Measurements from ENCODE around the gene PKD2. TPM values are rescaled to one million over a fixed set of nuclear protein-coding genes. Genes with fewer than 3 reads are reported as not detected.
"Not testable (repeated sequence)": the region's sequence is repeated elsewhere in the genome, so short reads cannot be mapped to it uniquely, and the experiment has no call there.

The PKD2 gene
- total and polyA plus RNA-seq, 2 experiments from 2014 or later: 16.3 to 27.1 TPM

- no peak for DNase-seq (ENCODE audit: low read depth in 1 of 2, low spot score in 1 of 2)
- no peak overlapping the region for H3K4me3 ChIP-seq
- H3K27ac ChIP-seq: no peak overlapping the region
- no peaks in the 10 kb centered on the region for H3K9me3 ChIP-seq (ENCODE audit: low read depth)
- H3K4me1 ChIP-seq (ENCODE audit: low read depth): no peaks in the 10 kb centered on the region
- no peaks in the 10 kb centered on the region for H3K27me3 ChIP-seq
- H3K36me3 ChIP-seq: no peaks in the 10 kb centered on the region
- no peak for TF ChIP-seq CTCF (IDR thresholded peaks at IDR 0.05; ENCODE audit: low read depth, low read length)
These were observed 105.4 kb downstream of the PKD2 start for GRCh38 chr4:88112856-88113255.

- Histone ChIP-seq H3K4me3 (no peak overlapping the region), H3K27me3 (no peaks in the 10 kb centered on the region), H3K36me3 (no peaks in the 10 kb centered on the region), H3K9me3 (ENCODE audit: low read depth) (no peaks in the 10 kb centered on the region), H3K27ac (no peak overlapping the region), H3K4me1 (ENCODE audit: low read depth) (no peaks in the 10 kb centered on the region)
- TF ChIP-seq CTCF (IDR thresholded peaks at IDR 0.05; ENCODE audit: low read depth, low read length): no peak
- DNase-seq (ENCODE audit: low read depth in 1 of 2, low spot score in 1 of 2): no peak
These were observed 108.2 kb downstream of the PKD2 start for GRCh38 chr4:88115587-88115986.

- TF ChIP-seq CTCF (IDR thresholded peaks at IDR 0.05; ENCODE audit: low read depth, low read length): no peak
- H3K27me3 ChIP-seq: no peaks in the 10 kb centered on the region
- H3K4me3 ChIP-seq: no peak overlapping the region
- H3K9me3 ChIP-seq (ENCODE audit: low read depth): no peaks in the 10 kb centered on the region
- no peak overlapping the region for H3K27ac ChIP-seq
- no peaks in the 10 kb centered on the region for H3K4me1 ChIP-seq (ENCODE audit: low read depth)
- no peaks in the 10 kb centered on the region for H3K36me3 ChIP-seq
- DNase-seq (ENCODE audit: low read depth in 1 of 2, low spot score in 1 of 2): no peak
These were observed 112.5 kb downstream of the PKD2 start for GRCh38 chr4:88119943-88120342.

- H3K4me1 ChIP-seq (ENCODE audit: low read depth); H3K27ac ChIP-seq; H3K9me3 ChIP-seq (ENCODE audit: low read depth); DNase-seq (ENCODE audit: low read depth in 1 of 2, low spot score in 1 of 2); H3K36me3 ChIP-seq; H3K27me3 ChIP-seq; H3K4me3 ChIP-seq: not testable (repeated sequence)
These were observed 114.8 kb downstream of the PKD2 start for GRCh38 chr4:88122260-88122659.

Other genes with a start within 250 kb of the PKD2 start
- not detected in 2 replicates for gene IBSP, start 208.1 kb upstream of the PKD2 start, total RNA-seq
- gene IBSP, start 208.1 kb upstream of the PKD2 start, polyA plus RNA-seq: not detected in 2 replicates
- not detected in 2 replicates for gene MEPE, start 174.7 kb upstream of the PKD2 start, total RNA-seq
- gene MEPE, start 174.7 kb upstream of the PKD2 start, polyA plus RNA-seq: not detected in 2 replicates
- gene SPP1, start 31.9 kb upstream of the PKD2 start, total RNA-seq: 0.12 and 0.25 TPM in 2 replicates
- gene SPP1, start 31.9 kb upstream of the PKD2 start, polyA plus RNA-seq: 0.54 TPM in 1 of 2 replicates, not detected in the other
- 0.04 TPM in 1 of 2 replicates, not detected in the other for gene ABCG2, start 151.0 kb downstream of the PKD2 start, total RNA-seq
- not detected in 2 replicates for gene ABCG2, start 151.0 kb downstream of the PKD2 start, polyA plus RNA-seq

All from cardiac muscle cell (in vitro differentiated cells and primary cell).